Amygdala (tissue), 56 donors: Measurements from ENCODE around the gene SMIM31.
A peak's percentile ranks its signal among the peaks of the same experiment; 100 is the strongest.

Experiments used
- DNase-seq, 56 donors: peaks; one replicate each; lab custom pipeline; 2025; lab: John Stamatoyannopoulos, UW

Gene SMIM31

DNA sequence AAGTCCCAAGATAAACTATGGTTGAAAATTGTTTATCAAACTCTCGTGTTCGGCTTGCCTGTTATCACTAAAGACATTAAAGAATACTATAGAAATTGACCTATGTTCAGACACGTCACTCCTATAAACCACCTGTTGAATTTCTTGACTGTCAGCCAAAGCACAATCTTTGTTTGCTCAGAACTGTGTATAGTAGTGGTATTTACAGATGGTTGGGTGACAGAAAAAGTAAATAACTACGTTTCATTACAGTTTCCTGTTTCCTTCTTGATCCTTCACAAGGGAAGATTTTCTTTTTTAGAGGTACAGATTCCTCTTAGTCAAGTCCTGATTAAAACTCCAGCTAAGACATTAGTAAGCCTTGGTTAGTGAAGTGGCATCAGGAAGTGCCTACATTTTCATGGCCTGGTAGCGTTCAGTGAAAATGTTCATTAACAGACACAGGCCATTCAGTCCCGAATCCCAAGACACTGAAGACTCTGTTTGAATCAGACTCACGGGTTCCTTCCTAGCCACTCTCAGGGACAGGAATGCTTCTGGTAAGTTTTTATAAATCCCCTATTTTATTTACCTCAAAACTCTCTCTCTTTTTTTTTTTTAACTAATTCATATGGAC, at the start of gene SMIM31:
SMIM31 (plus strand) TSS at position 259 of the 616 bp plus-strand sequence. CDS start 16,313 bp downstream, outside the sequence.
- no peak for DNase-seq

DNA sequence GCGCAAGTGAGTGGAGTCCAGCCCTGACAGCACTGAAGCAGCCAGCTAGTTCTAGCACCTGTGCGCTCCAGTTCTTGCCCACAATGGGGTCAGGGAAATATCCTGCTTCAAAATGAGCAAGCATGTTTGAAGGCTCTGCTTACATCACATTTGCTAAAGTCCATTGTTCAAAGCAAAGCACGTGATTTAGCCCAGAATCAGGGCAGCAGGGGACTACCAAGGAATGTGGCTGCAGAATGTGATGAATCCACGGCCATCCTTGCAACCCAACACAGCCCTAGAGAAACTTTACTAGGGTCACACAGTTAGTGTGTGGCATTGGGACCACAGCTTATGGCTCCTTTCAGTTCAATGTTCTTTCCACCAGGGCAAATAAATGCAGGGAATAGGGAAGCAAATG, 47.3 kb upstream of the SMIM31 start:
- no peak for DNase-seq

DNA sequence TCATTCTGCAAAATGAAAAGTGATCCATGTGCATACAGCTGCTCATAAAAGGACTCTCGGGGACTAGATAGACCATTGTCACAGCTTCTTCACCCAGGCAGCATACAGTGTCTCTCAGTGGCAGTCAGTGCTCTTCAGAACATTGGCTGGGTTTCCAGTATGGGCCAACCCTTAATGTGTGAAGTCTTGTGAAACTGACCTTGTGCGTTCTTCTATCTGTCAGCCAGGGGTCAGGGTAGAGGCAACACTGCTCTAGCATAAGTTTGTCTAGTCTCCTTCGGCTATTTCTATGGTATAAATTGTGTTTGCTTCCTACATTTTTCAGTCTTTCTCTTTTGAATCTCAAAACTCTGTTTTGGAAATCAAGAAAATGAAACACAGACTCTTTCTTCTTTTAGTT, 37.0 kb upstream of the SMIM31 start:
- peak in 1 of 56 donors; percentile 0 for DNase-seq

DNA sequence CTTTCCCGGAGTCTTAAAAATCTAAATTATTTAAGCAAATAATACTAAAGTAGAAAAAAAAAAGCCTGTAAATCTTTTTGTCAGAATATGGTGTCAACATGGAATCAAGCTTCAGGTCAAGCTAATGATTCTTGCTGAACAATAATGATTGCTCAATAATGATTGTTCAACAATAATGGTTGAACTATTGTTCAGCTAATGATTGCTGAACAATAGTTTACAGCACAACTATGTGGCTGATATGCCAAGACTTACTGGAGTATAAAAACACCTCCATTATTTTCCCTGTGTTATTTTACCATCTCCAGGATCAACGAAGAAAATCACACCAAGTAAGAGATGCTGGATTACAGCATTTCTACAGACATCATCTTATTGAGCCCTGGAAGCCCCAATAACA, 35.1 kb upstream of the SMIM31 start:
- DNase-seq: no peak

- DNase-seq: no peak
Measured at GRCh38 chr4:164725066-164725465, 28.9 kb upstream of the SMIM31 start.

DNA sequence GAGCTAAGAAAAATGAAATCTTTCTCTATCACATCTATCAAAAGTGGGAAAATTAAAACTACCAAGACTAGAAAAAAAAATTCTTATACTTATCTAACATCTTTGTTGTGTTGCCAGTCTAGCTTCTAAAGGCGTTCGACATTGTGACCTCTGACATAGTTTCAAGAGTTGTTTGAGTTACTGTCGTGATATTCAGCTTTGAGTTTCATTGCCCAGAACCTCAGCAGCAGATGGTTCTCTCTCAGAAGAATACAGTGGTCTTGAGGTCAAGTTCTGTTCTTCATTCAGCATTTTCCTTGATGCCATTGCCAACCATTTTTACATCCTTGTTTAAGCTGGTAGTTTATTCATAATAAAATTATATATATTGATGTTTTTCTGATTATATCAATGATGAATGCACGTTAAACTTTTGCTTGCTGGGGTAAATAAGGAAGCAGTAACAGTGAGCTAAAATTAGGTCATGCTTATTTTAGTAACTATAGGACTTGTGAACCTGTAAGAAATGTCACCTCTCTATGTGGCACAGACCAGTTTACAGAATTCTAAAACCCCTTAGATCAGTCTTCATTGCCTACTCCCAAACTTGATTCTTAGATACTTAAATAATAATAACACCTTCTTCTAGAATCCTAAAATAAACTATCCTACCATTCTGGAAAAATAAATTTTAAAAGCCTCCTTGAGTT, 23.1 kb upstream of the SMIM31 start:
- no peak for DNase-seq

- DNase-seq: peak in 45 of 56 donors; percentile 0 to 74 (median 19)
Measured at GRCh38 chr4:164731827-164732474, 22.0 kb upstream of the SMIM31 start.

DNA sequence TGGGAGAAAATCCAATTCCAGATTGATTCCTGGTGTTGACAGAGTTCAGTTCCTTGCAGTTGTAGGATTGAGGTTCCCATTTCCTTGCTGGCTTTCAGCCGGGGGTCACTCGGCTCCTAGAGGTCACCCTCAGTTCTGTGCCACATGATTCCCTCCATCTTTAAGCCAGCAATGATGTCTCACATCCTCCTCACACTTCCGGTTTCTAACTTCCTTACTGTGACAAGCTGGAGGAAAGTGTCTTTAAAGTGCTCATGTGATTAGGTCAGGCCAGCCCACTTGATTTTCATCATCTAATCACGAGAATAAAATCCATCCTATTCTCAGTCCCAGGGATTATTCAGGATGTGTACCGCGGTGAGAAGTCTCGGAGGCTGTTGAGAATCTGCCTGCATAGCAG, 19.4 kb upstream of the SMIM31 start:
- no peak for DNase-seq

DNA sequence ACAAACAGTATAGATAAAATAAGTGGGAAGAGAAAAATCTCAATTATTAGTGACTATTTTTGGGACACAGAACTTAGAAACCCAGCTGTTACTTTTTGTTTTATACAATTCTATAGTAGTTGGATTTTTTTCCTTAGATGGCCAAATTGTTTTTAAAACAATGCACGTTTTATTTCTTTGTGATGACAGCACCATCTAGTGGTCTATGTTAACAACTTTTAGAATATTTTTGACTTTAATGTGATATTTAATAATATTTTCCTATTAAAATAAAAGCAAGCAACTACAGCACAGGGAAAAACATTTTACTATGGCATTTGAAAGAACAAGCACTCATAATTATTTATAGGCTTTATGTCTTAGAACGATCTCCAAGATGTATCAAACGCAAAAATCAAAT, 5.6 kb upstream of the SMIM31 start:
- no peak for DNase-seq

DNA sequence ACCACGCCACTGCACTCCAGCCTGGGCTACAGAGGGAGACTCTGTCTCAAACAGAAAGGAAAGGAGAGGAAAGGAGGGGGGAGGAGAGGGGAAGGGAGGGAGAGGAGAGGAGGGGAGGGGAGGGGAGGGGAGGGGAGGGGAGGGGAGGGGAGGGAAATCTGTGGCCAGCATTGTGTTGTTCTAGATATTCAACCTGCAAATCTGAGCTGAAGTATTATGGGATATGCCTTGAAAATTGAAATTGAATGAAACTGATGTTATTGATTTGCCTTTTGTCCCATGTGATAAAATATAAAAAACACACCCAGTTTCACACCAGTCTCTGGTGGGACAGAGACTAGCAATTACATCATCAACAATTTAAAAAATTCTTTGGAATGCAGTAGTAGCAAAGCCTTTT, 1.5 kb downstream of the SMIM31 start:
- DNase-seq: no peak

GRCh38 chr4:164756686-164757085, 2.8 kb downstream of the SMIM31 start:
- DNase-seq: no peak

DNA sequence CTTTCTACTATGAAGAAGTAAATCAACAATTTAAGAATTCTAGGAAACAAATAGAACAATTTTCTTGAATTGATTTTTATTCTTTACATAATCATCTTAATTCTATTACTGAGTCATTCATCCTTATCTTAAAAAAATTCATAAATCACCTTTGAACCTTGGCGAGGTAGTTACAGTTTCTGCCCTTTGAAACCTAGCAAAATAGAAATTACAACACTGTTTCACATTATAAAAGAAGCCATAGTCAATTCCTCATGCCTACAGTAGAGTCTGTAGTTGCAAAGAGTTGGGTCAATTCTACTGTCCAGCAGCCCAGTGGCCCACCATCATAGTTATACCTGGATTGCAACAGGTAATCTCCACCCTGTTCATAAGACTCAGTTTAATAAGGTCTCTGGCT, 7.3 kb downstream of the SMIM31 start:
- DNase-seq: no peak

- no peak for DNase-seq
Measured at GRCh38 chr4:164761746-164762275, 7.9 kb downstream of the SMIM31 start.

- no peak for DNase-seq
Measured at GRCh38 chr4:164765096-164765495, 11.2 kb downstream of the SMIM31 start.

- peak in 1 of 56 donors; percentile 1 for DNase-seq
Measured at GRCh38 chr4:164765833-164766232, 11.9 kb downstream of the SMIM31 start.

GRCh38 chr4:164768516-164768915, 14.6 kb downstream of the SMIM31 start:
- no peak for DNase-seq

- DNase-seq: no peak
Measured at GRCh38 chr4:164770010-164770724, 16.2 kb downstream of the SMIM31 start.

- DNase-seq: no peak
Measured at GRCh38 chr4:164771088-164771487, 17.2 kb downstream of the SMIM31 start.

- DNase-seq: no peak
Measured at GRCh38 chr4:164772076-164772475, 18.1 kb downstream of the SMIM31 start.

DNA sequence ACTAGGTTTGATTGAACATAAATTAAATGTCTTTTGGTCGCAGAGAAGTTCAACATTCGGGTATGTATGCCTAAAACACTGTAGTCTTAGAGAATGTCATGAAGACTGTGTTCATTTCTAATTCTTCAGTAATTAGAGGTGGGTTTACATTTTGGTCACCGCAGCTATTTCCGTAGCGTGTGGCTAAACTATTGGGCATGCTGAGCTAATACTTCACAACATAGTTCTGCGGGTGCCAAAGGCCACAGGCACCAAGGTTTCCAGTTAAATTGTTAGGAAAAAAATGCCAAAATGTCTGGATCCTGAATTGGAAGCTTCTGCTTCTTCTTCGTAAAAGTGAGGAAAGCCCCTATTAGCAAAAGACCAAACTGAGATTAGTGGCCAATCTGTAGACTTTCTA, 25.1 kb downstream of the SMIM31 start:
- no peak for DNase-seq

GRCh38 chr4:164779811-164780216, 25.9 kb downstream of the SMIM31 start:
- DNase-seq: peak in 22 of 56 donors; percentile 0 to 46 (median 3)
